GM12873 (cell line): ENCODE measurements around the gene KCNK15.

Source experiments
- CTCF ChIP-seq: IDR thresholded peaks from 2 replicates; pipeline ENCODE4 v1.5.1; 2012; ENCODE audit warnings: low read depth, mild to moderate bottlenecking, moderate library complexity, low read length, control low read depth; ENCODE audit not compliant: insufficient read depth; ENCODE audit errors: missing control alignments

Gene KCNK15

DNA sequence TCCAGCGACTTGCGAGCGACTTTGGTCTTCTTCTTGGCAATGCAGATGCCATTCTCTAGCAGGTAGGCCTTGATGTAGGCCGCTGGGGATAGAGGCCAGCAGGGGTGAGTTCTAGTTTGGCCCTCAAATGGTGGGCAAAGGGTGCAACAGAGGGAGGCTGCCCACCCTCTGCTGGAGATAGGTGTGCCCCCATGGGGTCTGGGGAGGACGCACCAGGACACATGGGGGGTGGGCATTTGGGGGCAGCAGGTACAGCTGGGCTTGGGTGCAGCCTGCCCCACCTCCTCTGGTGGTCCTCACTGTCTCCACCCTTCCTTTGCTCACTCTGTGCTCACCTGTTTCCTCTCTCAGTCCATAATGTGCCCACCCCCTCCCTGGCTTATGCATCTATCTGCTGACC lies 11.3 kb downstream of the KCNK15 start:
- TF ChIP-seq CTCF = no peak

- no peak for TF ChIP-seq CTCF
Observed at GRCh38 chr20:44758247-44759101, 12.8 kb downstream of the KCNK15 start.

DNA sequence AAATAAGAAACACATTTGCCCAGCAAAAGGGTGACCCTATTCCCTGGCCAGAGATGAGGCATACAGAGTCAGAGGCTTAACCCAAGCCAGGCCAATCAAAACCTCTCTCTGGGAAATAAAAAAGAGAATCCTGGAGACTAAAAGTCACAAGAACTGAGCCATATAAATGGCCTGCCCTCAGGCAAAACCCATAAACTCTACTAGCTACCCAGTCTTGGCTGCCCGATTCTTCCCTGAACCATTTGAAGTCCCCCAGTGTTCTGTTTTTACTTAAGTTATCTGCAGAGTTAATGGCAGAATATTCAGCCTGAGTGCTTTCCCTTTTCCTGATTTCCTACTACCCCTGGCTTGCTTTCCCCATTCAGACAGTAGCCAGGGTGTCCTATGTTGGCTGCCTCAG lies 13.9 kb downstream of the KCNK15 start:
- no peak for TF ChIP-seq CTCF

DNA sequence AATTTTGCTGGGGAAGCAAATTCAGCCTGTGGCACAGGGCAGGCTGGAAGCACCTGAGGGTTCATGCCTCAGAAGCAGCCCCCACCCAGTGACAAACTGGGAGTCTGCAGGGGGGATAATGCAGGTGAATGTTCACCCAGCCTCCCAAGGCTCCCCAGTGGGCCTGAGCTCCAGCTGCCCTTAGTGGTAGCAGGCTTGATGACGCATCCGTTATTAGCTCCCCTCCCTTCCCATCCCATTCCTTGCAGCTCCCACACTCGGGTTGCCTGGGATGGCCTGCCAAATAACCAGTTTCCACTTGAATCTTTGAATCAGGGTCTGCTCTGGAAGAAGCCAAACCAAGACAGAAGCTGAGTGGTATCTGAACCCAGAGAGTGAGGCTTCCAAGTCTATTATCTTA lies 15.8 kb downstream of the KCNK15 start:
- no peak for TF ChIP-seq CTCF

GRCh38 chr20:44762466-44763140 lies 16.9 kb downstream of the KCNK15 start:
- TF ChIP-seq CTCF = no peak

DNA sequence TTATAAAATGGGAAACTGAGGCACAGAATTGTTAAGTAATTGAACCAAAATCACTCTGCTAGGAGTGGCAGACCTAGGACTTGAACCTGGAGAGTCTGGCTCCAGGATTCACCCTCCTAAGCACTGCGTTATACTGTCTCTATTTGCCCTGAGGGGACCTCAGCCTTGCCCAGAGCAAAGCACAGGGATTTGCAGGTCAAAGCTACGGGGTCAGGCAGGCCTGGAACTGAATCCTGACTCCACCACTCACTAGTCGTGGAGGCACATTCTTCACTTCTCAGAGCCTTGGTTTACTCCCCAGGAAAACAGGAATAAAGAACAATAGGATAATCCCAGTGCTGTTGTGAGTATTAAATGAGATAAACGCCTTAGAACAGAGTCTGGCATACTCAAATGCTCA lies 19.4 kb downstream of the KCNK15 start:
- no peak for TF ChIP-seq CTCF

DNA sequence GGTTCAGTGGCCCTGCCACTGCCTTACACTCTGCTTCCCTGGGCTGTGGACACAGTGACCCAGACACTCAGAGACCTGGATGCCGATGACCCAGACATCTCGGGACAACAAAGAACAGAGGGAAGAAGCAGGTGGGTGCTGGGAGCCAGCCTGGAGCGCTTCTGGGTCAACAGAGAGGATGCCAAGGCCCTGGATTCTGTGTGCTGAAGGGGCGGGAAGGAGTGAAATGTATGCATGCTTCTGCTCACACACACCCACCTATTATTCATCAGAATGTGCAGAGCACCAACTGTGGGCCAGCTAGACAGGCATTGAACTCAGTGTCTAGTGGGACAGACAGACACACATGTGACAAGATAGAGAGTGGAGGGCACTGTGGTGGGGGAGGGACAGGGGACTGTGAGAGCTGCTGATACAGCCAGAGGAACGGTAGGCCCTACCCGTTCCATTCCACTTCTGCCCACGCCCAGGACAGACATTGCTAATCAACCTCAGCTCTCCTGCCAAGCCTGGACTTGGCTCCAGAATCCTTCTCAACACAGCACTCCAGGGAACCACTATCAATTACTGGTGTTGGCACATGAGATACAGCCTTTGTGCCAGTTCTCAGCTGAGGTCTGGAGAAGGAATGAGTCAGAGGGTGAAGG lies 20.2 kb downstream of the KCNK15 start:
- TF ChIP-seq CTCF = no peak
